Measurements from ENCODE around the gene SNX5.

Gene SNX5

GRCh38 chr20:17968366-17969277 lies at the start of gene SNX5, which contains the start of gene MGME1:
TSS of gene SNX5 (minus strand) at chr20:17968794. CDS start at chr20:17968425, 369 bp downstream.
TSS of gene MGME1 (plus strand) at chr20:17969018. CDS start at chr20:17969860, 842 bp downstream.
- DNase-seq (ENCODE audit: low read depth), result peak; percentile 97
- H3K4me3 ChIP-seq (ENCODE audit: low read length), result peak within 1 kb of the TSS; percentile 96
- no peak for TF ChIP-seq CTCF (conservative IDR thresholded peaks at IDR 0.05; ENCODE audit: low read depth, low read length)

- DNase-seq (ENCODE audit: low read depth), result no peak
- no peak overlapping the region for H3K4me3 ChIP-seq (ENCODE audit: low read length)
- TF ChIP-seq CTCF (conservative IDR thresholded peaks at IDR 0.05; ENCODE audit: low read depth, low read length), result no peak
Observed at GRCh38 chr20:18018100-18018499, 49.5 kb upstream of the SNX5 start.

GRCh38 chr20:18016772-18017171 lies 48.2 kb upstream of the SNX5 start:
- no peak for DNase-seq (ENCODE audit: low read depth)
- TF ChIP-seq CTCF (conservative IDR thresholded peaks at IDR 0.05; ENCODE audit: low read depth, low read length), result no peak
- no peak overlapping the region for H3K4me3 ChIP-seq (ENCODE audit: low read length)

- no peak for DNase-seq (ENCODE audit: low read depth)
- no peak for TF ChIP-seq CTCF (conservative IDR thresholded peaks at IDR 0.05; ENCODE audit: low read depth, low read length)
- H3K4me3 ChIP-seq (ENCODE audit: low read length), result no peak overlapping the region
Observed at GRCh38 chr20:18014411-18014810, 45.8 kb upstream of the SNX5 start.

DNA sequence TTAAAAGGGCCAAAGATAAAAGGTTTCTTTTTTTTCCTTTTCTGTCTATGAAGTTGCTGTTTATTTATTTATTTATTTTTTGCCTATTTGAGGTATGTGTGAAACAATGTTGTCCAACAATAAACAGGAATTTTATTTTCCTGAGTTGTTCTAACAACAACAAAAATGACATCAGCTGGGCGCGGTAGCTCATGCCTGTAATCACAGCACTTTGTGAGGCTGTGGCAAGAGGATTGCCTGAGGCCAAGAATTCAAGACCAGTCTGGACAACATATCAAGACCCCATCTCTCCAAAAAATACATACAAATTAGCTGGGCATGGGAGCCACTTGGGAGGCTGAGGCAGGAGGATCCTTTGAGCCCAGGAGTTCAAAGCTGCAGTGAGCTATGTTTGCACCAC lies 44.3 kb upstream of the SNX5 start:
- no peak for DNase-seq (ENCODE audit: low read depth)
- no peak for TF ChIP-seq CTCF (conservative IDR thresholded peaks at IDR 0.05; ENCODE audit: low read depth, low read length)

DNA sequence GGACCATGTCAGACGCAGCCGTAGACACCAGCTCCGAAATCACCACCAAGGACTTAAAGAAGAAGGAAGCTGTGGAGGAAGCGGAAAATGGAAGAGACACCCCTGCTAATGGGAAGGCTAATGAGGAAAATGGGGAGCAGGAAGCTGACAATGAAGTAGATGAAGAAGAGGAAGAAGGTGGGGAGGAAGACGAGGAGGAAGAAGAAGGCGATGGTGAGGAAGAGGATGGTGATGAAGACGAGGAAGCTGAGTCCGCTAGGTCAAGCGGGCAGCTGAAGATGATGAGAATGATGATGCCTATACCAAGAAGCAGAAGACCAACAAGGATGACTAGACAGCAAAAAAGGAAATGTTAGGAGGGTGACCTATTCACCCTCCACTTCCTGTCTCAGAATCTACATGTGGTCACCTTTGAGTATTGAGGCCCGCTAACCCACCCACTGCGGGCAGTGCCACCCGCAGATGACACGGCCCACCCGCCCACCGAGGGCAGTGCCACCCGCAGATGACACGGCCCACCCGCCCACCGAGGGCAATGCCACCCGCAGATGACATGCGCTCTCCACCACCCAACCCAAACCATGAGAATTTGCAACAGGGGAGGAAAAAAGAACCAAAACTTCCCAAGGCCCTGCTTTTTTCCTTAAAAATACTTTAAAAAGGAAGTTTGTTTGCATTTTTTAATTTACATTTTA lies 43.5 kb upstream of the SNX5 start:
- TF ChIP-seq CTCF (conservative IDR thresholded peaks at IDR 0.05; ENCODE audit: low read depth, low read length), result no peak
- H3K4me3 ChIP-seq (ENCODE audit: low read length), result no peak overlapping the region

More for the DNA sequence above, 44.3 kb upstream of the SNX5 start:
- no peak overlapping the region for H3K4me3 ChIP-seq (ENCODE audit: low read length)

More for the DNA sequence above, 43.5 kb upstream of the SNX5 start:
- DNase-seq (ENCODE audit: low read depth), result no peak
